ENCODE measurements around the gene BORCS6. TPM values are rescaled to one million over a fixed set of nuclear protein-coding genes. Genes with fewer than 3 reads are reported as not detected.

The BORCS6 gene
- total RNA-seq, 4 donors from 2014 or later, result 2.9 to 10.4 (median 9.3) TPM

- TF ChIP-seq CTCF (IDR thresholded peaks at IDR 0.05; ENCODE audit: low read depth), result no peak
Measured at GRCh38 chr17:8145811-8146210, 44.2 kb downstream of the BORCS6 start.

GRCh38 chr17:8144401-8145231 lies 45.4 kb downstream of the BORCS6 start:
- no peak for TF ChIP-seq CTCF (IDR thresholded peaks at IDR 0.05; ENCODE audit: low read depth)

- no peak for TF ChIP-seq CTCF (IDR thresholded peaks at IDR 0.05; ENCODE audit: low read depth)
Measured at GRCh38 chr17:8143581-8144400, 46.2 kb downstream of the BORCS6 start.

- TF ChIP-seq CTCF (IDR thresholded peaks at IDR 0.05; ENCODE audit: low read depth), result no peak
Measured at GRCh38 chr17:8142887-8143580, 46.9 kb downstream of the BORCS6 start.

GRCh38 chr17:8142158-8142886 lies 47.7 kb downstream of the BORCS6 start:
- no peak for TF ChIP-seq CTCF (IDR thresholded peaks at IDR 0.05; ENCODE audit: low read depth)

- TF ChIP-seq CTCF (IDR thresholded peaks at IDR 0.05; ENCODE audit: low read depth), result no peak
Measured at GRCh38 chr17:8141741-8142140, 48.2 kb downstream of the BORCS6 start.
